A204.1 (cell line): ENCODE results near the gene DOHH.
A peak's percentile ranks its signal among the peaks of the same experiment; 100 is the strongest.

Experiments
- FAIRE-seq: peaks from 2 replicates; lab custom pipeline; 2012; peaks lifted over from hg19 to GRCh38; lab: Jason Lieb, UNC

The DOHH gene, protein sequence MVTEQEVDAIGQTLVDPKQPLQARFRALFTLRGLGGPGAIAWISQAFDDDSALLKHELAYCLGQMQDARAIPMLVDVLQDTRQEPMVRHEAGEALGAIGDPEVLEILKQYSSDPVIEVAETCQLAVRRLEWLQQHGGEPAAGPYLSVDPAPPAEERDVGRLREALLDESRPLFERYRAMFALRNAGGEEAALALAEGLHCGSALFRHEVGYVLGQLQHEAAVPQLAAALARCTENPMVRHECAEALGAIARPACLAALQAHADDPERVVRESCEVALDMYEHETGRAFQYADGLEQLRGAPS

DNA sequence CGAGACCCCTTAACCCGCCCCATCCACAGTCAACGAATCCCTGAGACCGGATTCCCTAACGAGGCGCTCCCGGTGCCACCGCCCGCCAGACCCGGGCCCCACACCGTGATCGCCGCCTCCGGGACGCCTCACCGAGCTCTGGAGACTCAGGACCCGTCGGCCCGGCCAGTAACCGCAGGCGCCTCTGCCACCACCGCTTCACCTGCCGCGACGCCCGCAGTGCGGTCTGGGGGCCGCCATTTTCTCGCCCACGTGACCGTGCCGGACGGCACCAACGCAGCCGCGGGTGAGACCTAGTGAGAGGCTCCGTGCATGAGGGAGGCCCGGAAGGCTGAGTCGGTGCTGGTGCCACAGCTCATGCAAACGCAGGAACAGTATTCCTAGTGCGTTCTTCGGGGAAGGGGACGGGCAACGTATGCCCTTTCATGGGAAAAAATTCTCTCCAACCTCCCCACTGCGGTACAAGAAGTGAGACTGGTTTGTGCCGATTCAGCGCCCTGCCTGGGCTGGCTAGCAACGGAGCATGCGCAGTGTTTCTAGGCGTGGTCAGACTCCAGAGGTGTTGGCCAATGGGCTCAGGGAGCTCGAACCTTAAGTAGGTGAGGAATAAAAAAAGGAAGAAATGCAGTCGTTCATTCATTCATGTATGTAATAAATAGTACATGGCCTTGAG, at the start of gene DOHH:
DOHH (minus strand) TSS at position 246 of the 673 bp plus-strand sequence. CDS start 3,860 bp downstream, outside the sequence.
- peak; percentile 93 for FAIRE-seq

DNA sequence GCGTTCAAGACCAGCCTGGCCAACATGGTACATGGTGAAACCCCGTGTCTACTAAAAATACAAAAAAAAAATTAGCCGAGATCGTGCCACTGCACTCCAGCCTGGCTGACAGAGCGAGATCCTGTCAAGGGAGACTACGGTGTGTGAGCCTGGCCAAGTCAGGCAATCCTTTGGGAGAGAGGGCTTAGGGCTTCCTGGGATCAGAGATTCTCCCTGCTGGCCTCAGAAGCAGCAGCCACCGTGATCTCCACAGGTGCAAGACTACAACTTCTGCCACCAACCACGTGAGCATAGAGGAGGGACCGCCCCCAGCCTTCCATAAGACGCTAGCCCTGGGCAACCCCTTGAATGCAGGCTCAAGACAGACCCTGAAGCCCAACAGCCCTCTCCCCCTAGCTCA, 49.3 kb upstream of the DOHH start:
- FAIRE-seq = no peak

DNA sequence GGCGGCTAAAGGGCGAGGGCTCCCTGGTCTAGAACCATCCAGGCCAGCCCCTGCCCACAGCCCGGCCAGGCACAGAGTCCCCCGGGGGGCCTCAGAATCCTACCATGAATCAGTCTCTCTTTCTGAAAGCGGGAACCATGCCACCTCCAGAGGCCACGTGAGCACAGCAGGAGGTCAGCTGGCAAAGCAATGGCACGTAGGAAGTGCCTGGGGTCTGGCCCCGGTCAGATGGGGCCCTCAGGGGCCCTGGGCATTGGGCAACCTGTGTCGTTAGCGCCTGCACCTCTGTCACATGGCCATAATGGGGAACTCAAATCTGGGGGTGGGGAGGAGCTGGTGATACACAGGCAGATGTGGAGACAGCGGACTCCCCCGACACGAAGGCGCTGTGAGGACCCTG, 48.1 kb upstream of the DOHH start:
- no peak for FAIRE-seq

GRCh38 chr19:3547767-3548282, 47.4 kb upstream of the DOHH start:
- no peak for FAIRE-seq

DNA sequence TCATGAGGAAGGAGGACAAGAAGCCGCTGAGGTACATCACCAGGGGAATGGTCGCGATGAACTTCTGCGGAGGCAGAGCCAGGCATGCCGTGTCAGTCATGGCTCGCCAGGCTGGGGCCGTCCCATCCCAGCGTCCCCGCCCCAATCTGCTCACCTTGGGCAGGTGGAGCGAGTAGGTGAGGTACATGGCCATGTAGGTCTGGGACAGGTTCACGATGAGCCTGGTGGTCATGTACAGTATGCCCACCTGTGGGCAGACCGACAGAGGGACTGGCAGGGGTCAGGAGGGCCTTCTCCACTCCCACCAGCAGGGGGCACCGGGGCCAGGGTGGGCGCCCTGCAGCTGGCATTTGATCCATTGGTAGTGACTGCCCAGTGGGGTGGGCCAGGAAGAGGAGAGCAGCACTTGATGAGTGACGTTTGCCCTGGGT, 46.8 kb upstream of the DOHH start:
- no peak for FAIRE-seq

DNA sequence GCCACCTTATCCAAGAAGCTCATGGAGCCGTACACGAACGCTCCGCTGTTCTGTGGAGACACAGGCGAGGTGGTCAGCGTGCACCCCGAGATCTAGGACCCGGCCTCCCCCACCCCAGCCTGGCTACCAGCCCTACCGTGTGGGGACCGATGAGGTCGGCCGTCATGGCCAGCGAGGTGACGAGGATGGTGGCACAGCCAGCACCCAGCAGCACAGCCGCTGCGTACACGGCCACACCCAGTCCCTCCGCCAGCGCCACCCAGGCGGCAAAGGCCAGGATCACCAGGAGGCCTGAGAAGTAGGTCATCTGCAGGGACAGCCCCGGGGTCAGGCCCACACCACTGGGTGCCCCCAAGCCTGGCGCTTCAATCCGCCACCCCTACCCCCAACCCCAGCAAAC, 45.6 kb upstream of the DOHH start:
- FAIRE-seq = no peak

- no peak for FAIRE-seq
Measured at GRCh38 chr19:3545669-3546034, 45.2 kb upstream of the DOHH start.

DNA sequence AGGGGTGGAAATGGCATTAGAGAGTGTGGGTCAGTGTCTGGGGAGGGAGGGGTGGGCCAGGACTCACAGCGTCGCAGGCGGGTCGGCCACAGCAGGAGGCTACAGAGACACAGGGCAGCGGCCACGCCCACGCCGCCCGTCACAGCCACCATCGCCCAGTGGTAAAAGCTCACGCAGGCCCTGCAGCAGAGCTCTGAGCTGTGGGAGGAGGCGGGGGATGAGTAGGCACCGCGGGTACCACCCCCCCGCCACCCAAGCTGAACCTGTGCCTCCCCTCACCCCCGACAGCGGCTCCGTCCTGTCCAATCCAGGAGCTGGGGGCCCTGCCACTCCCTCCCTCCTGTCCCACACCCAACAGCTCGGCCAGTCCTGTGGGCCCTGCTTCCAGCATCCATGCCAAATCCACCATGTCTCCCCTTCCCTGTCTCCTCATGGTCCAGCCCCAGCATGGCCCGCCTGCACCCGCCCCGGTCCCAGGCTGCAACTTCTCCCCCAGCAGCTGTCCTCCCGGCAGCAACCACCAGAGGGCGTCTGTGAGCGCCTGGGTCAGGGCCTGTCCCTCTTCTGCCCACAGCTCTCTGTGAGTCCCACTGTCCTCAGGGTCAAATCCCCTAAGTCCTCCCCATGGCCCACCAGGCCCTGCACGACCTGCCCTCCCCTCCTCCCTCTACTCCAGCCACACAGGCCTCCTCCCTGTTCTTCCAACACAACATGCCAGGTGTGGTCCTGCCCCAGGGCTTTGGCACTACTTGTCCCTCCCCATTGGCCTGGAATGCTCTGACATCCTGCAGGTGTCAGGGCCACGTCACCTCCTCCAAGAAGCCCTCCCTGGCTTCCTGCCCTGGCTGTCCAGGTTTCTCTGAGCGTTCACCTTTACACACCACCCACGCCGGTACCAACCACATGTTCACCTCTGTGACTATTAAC, 44.5 kb upstream of the DOHH start:
- FAIRE-seq = no peak

GRCh38 chr19:3544058-3544376, 43.5 kb upstream of the DOHH start:
- FAIRE-seq = no peak

- no peak for FAIRE-seq
Measured at GRCh38 chr19:3543150-3544057, 42.9 kb upstream of the DOHH start.

- no peak for FAIRE-seq
Measured at GRCh38 chr19:3539756-3540118, 39.3 kb upstream of the DOHH start.

GRCh38 chr19:3538965-3539755, 38.7 kb upstream of the DOHH start, which contains the start of gene TEKTIP1:
Gene TEKTIP1 (plus strand): TSS chr19:3539174. CDS start chr19:3539178, 4 bp downstream.
- FAIRE-seq = no peak

DNA sequence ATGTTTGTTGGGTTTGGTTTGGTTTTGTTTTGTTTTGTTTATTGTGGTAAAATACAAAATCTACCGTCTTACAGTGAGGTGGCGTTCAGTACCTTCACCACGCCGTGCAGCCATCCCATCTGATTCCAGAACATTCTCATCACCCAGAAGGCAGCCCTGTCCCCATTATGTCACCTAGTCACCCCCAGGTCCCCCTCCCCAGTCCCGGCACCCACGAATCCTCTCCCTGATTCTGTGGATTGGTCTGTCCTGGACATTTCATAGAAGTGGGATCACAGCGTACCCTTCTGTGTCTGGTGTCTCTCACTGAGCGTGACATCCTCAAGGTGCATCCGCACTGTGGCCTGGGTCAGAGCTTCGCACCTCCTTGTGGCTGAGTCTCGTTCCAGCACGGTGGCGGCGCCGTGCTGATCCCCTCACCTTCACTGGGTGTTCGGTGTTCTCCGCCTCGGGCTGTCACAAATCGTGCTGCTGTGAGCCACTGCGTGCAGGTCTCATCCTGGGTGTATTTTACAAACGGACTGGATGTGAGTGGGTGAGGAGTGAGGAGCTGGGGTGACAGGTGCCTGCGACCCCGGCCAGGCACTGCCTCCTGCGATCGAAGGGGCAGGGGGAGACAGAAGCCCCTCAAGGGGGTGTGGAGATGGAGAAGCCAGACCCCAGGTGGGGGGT, 37.9 kb upstream of the DOHH start:
- no peak for FAIRE-seq

- no peak for FAIRE-seq
Measured at GRCh38 chr19:3537438-3538240, 37.2 kb upstream of the DOHH start.

DNA sequence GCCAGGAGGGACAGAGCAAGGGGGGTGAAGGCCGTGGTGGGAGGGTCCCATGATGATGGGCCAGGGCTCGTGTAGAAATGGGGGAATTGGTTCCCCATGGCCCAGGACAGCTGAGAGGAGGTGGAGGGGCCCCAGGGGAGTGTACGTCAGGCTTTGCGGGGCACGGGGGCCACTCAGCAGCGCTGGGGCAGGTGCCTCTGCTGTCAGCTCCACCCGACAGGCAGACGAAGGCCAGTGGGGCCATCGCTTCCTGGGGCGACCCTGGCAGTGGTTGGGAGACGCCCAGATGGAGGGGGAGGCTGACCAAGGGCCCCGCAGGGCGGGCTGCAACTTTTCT, 36.6 kb upstream of the DOHH start:
- FAIRE-seq = no peak

GRCh38 chr19:3536429-3537100, 36.1 kb upstream of the DOHH start:
- no peak for FAIRE-seq

DNA sequence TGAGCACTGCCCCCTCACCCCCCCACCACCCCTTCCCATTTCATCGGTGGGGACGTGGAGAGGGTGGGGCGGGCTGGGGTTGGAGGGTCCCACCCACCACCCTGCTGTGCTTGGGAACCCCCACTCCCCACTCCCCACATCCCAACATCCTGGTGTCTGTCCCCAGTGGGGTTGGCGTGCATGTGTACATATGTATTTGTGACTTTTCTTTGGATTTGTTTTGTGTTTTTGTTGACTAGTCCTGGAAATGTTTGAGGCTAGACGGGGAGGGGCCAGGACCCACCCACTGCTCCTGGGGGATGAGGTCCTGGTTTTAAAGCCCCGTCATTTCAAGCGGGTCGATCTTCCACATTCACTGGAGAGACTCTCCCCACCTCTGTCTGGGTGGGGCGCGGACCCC, 35.5 kb upstream of the DOHH start:
- no peak for FAIRE-seq

DNA sequence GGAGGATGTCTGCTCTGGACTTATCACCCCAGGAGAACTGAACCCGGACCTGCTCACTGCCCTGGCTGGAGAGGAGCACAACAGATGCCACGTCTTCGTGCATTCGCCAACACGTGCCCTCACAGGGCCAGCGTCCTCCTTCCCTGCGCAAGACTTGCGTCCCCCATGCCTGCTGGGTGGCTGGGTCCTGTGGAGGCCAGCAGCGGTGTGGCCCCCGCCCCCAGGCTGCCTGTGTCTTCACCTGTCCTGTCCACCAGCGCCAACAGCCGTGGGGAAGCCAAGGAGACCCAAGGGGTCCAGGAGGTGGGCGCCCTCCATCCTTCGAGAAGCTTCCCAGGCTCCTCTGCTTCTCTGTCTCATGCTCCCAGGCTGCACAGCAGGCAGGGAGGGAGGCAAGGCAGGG, 35.1 kb upstream of the DOHH start:
- FAIRE-seq = no peak

DNA sequence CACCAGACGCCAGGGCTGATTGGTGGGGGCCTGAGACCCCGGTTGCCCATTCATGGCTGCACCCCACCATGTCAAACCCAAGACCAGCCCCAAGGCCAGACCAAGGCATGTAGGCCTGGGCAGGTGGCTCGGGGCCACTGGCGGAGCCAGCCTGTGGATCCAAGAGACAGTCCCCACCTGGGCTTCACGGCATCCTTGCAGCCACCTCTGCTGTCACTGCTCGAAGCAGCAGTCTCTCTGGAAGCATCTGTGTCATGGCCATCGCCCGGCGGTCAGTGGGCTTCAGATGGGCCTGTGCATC, 34.7 kb upstream of the DOHH start:
- FAIRE-seq = no peak
